GM19035 (cell line): ENCODE measurements around the gene CA12.

Experiments
- ATAC-seq: cut with Tn5 transposase; IDR thresholded peaks from one replicate; pipeline ENCODE4 v1.9.1; 2021; ENCODE audit not compliant: unreplicated experiment

CA12 gene

GRCh38 chr15:63379492-63380150 lies 2.0 kb downstream of the CA12 start:
- no peak for ATAC-seq

DNA sequence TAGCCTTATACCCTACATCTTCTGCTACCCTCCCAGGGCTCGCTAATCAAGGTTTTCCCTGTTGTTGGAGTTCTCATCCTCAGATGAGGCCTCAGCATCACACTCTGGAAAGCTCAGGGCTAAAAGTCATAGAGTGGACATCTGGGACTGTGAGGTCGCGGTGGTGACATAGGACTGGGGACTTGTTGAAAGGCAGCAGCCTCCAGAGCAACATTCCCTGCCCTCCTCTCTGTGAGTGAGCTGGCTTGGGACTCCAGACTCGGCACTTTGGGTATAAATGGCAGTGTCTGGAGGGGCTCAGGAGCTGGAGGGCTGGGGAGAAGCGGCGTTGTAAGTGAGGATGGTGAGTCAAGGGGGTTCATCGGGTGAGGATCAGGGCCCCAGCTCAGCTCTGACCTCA lies 2.7 kb downstream of the CA12 start:
- ATAC-seq: no peak

GRCh38 chr15:63374686-63375520 lies 6.7 kb downstream of the CA12 start:
- ATAC-seq: no peak

GRCh38 chr15:63373866-63374548 lies 7.6 kb downstream of the CA12 start:
- no peak for ATAC-seq

DNA sequence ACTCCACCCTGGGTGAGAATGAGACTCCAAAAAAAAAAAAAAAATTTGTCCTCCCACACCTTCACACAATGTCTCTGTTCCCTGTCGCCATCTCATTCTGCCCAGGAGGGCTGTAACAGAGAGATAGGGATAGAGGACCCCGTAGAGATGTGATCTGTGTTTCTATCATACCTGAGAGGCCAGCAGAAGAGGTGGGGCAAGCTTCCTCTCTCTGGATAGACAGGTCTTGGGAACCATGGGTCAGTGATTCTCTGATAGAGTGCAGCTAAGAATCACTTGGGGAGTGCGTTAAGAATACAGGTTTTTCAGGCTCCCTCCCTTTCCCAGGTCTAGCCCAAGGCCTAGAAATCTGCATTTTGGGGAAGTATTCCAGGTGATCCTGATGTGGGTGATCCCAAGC lies 8.3 kb downstream of the CA12 start:
- no peak for ATAC-seq

DNA sequence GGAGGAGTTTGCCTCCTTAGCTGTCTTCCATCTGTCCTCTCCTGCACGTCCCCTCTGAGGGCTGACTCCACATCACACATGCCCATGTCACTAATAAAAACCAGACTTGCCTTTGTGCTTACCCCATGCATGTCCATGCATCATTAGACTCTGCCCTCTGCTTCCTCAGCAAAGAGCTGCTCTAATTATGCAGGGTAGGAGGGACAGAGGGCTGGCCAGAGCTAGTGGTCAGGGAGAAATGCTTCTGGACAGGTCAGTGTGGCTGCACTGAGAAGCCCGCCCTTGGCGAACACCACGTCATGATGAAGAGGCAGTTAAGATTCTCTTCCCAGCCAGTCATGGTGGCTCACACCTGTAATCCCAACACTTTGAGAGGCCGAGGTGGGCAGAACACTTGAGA lies 8.9 kb downstream of the CA12 start:
- ATAC-seq: no peak

DNA sequence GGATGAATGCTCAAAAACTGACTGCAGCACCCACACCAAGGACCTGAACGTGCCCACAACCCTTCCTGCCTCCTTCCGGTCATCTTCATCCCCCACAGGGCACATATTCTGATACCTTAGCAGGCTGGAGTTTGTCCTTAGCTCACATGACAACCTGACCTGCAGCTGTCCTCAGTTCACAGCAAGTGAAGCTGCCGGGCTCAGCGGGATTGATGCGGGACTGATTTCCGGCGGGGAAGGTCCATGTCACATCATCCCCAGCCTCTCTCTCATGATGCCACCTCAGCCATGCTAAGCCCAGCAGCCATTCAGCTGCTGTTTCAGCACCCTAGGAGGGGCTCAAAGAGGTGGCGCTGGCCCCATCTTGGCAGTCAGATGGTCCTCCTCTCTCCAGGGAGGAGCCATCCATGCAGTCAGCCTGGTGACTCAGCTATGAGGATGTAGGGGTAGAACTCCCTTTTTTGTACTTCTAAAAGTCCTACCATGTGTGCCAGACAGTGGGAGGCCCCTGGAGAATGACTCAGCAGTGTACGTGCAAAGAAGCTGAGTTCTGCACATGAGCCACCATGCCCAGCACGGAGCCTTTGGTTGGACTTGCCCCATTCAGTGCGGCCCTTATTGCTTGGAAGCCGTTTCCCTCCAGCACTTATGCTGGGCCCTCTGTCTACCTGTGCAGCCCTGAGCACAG lies 9.5 kb downstream of the CA12 start:
- ATAC-seq: no peak

GRCh38 chr15:63371297-63371918 lies 10.2 kb downstream of the CA12 start:
- ATAC-seq: no peak

DNA sequence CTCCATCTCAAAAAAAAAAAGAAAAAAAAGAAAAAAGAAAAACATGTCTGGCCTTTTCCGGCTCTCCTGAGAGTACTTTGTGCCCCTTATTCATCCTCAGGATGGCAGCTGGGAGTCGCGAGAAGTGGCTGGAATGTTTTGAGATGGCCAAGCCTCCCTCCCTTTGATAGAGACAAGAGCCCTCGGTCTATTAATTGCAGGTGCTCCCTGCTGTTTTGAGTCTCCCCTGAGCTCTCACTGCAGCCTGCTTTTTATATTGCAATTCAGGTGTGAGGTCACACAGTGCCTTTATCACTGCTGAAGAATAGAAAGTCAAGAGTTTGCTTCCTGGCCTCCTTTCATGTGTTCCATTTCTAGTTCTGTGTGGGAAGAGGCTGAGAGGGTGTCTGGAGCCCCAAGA lies 10.9 kb downstream of the CA12 start:
- ATAC-seq: no peak

GRCh38 chr15:63369781-63370180 lies 11.9 kb downstream of the CA12 start:
- no peak for ATAC-seq

GRCh38 chr15:63369296-63369695 lies 12.3 kb downstream of the CA12 start:
- ATAC-seq: no peak

- no peak for ATAC-seq
Observed at GRCh38 chr15:63368503-63368902, 13.1 kb downstream of the CA12 start.

GRCh38 chr15:63367900-63368299 lies 13.7 kb downstream of the CA12 start:
- no peak for ATAC-seq

GRCh38 chr15:63367390-63367789 lies 14.3 kb downstream of the CA12 start:
- ATAC-seq: no peak

- ATAC-seq: no peak
Observed at GRCh38 chr15:63366451-63366850, 15.2 kb downstream of the CA12 start.

- no peak for ATAC-seq
Observed at GRCh38 chr15:63365273-63365680, 16.4 kb downstream of the CA12 start.

GRCh38 chr15:63364399-63365272 lies 17.0 kb downstream of the CA12 start:
- no peak for ATAC-seq

- no peak for ATAC-seq
Observed at GRCh38 chr15:63363292-63363691, 18.4 kb downstream of the CA12 start.

- no peak for ATAC-seq
Observed at GRCh38 chr15:63362885-63363284, 18.8 kb downstream of the CA12 start.

GRCh38 chr15:63362196-63362595 lies 19.4 kb downstream of the CA12 start:
- no peak for ATAC-seq
